Liver (tissue), 3 donors: Measurements from ENCODE around the gene ABLIM2.

Source experiments
- ATF3 ChIP-seq: IDR thresholded peaks from 2 replicates; pipeline ENCODE4 v1.6.1; 2016; ENCODE audit warnings: antibody characterized with exemption
- CTCF ChIP-seq: fragments of 150-350 bp; IDR thresholded peaks from 2 replicates; pipeline ENCODE4 v1.5.1; 2017; ENCODE audit warnings: improper control_type of control experiment, low read depth, low read length; ENCODE audit not compliant: missing input control
- EGR1 ChIP-seq, 2 donors: IDR thresholded peaks; 2 replicates each; pipeline ENCODE4 v1.6.1; 2016 to 2018; ENCODE audit warnings: antibody characterized with exemption in 2 of 2, low read depth in 2 of 2
- GABPA ChIP-seq, 2 donors: IDR thresholded peaks in 1 of 2; conservative IDR thresholded peaks in 1 of 2; 2 replicates each; pipeline ENCODE4 v1.6.1; 2016; ENCODE audit warnings: antibody characterized with exemption in 2 of 2, mild to moderate bottlenecking in 1 of 2, moderate library complexity in 1 of 2
- HNF4G ChIP-seq: IDR thresholded peaks from 2 replicates; pipeline ENCODE4 v1.6.1; 2016; ENCODE audit warnings: antibody characterized with exemption
- JUND ChIP-seq, 2 donors: IDR thresholded peaks; 2 replicates each; pipeline ENCODE4 v1.6.1; 2016; ENCODE audit warnings: antibody characterized with exemption in 2 of 2
- RAD21 ChIP-seq, 2 donors: IDR thresholded peaks; 2 replicates each; pipeline ENCODE4 v1.6.1; 2016; ENCODE audit warnings: antibody characterized with exemption in 2 of 2, mild to moderate bottlenecking in 2 of 2
- RXRA ChIP-seq, 2 donors: IDR thresholded peaks; 2 replicates each; pipeline ENCODE4 v1.6.1; 2017 to 2018; ENCODE audit warnings: antibody characterized with exemption in 2 of 2, mild to moderate bottlenecking in 1 of 2
- SP1 ChIP-seq: IDR thresholded peaks from 2 replicates; pipeline ENCODE4 v1.6.1; 2018; ENCODE audit warnings: antibody characterized with exemption, mild to moderate bottlenecking
- TAF1 ChIP-seq: conservative IDR thresholded peaks from 2 replicates; pipeline ENCODE4 v1.6.1; 2016; ENCODE audit warnings: antibody characterized with exemption, mild to moderate bottlenecking
- YY1 ChIP-seq: IDR thresholded peaks from 2 replicates; pipeline ENCODE4 v1.6.1; 2016; ENCODE audit warnings: antibody characterized with exemption, mild to moderate bottlenecking
- TF ChIP-seq, protein P1 (sequence below): IDR thresholded peaks from 2 replicates; pipeline ENCODE4 v1.6.1; 2016; ENCODE audit warnings: antibody characterized with exemption, mild to moderate bottlenecking
- TF ChIP-seq, protein P2 (sequence below): IDR thresholded peaks from 2 replicates; pipeline ENCODE4 v1.6.1; 2016; ENCODE audit warnings: antibody characterized with exemption
- TF ChIP-seq, protein P3 (sequence below): IDR thresholded peaks from 2 replicates; pipeline ENCODE4 v1.6.1; 2016; ENCODE audit warnings: antibody characterized with exemption
- donor health status: healthy.
- donor health status: healthy.

DNA sequence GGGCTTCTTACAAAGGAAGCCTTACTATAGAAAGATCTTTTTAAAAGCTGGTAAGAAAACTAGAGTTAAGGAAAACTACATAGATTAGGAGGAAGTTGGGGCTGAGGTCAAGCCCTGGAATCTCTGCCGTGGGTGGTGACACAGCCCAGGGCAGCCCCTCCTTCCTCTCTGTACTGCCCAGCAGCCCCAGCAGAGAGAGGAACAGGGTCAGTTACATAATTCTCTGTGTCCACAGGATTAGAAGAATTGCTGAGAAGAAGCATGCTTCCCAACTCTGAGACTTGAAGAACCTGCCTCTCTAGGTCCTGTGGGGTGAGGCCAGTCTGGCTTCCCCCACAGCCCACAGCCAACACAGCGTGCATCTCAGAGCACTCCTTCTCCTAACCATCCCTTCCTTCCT is 9.2 kb upstream of the ABLIM2 start:
- TF ChIP-seq CTCF (no peak), HNF4G (no peak), ATF3 (no peak), EGR1 (IDR thresholded peaks at IDR 0.05; ENCODE audit: low read depth in 2 of 2) (no peak), SP1 (peak; percentile 24), RAD21 (IDR thresholded peaks at IDR 0.05) (no peak), TAF1 (no peak), JUND (IDR thresholded peaks at IDR 0.05) (no peak), GABPA (IDR thresholded peaks at IDR 0.05 in 1 of 2, conservative IDR thresholded peaks at IDR 0.05 in 1 of 2) (no peak), RXRA (IDR thresholded peaks at IDR 0.05) (peak in 1 of 2 donors; percentile 8), YY1 (no peak)
- TF ChIP-seq, protein P1, sequence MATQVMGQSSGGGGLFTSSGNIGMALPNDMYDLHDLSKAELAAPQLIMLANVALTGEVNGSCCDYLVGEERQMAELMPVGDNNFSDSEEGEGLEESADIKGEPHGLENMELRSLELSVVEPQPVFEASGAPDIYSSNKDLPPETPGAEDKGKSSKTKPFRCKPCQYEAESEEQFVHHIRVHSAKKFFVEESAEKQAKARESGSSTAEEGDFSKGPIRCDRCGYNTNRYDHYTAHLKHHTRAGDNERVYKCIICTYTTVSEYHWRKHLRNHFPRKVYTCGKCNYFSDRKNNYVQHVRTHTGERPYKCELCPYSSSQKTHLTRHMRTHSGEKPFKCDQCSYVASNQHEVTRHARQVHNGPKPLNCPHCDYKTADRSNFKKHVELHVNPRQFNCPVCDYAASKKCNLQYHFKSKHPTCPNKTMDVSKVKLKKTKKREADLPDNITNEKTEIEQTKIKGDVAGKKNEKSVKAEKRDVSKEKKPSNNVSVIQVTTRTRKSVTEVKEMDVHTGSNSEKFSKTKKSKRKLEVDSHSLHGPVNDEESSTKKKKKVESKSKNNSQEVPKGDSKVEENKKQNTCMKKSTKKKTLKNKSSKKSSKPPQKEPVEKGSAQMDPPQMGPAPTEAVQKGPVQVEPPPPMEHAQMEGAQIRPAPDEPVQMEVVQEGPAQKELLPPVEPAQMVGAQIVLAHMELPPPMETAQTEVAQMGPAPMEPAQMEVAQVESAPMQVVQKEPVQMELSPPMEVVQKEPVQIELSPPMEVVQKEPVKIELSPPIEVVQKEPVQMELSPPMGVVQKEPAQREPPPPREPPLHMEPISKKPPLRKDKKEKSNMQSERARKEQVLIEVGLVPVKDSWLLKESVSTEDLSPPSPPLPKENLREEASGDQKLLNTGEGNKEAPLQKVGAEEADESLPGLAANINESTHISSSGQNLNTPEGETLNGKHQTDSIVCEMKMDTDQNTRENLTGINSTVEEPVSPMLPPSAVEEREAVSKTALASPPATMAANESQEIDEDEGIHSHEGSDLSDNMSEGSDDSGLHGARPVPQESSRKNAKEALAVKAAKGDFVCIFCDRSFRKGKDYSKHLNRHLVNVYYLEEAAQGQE: no peak
- TF ChIP-seq, protein P2, sequence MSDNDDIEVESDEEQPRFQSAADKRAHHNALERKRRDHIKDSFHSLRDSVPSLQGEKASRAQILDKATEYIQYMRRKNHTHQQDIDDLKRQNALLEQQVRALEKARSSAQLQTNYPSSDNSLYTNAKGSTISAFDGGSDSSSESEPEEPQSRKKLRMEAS: no peak
- TF ChIP-seq, protein P3, sequence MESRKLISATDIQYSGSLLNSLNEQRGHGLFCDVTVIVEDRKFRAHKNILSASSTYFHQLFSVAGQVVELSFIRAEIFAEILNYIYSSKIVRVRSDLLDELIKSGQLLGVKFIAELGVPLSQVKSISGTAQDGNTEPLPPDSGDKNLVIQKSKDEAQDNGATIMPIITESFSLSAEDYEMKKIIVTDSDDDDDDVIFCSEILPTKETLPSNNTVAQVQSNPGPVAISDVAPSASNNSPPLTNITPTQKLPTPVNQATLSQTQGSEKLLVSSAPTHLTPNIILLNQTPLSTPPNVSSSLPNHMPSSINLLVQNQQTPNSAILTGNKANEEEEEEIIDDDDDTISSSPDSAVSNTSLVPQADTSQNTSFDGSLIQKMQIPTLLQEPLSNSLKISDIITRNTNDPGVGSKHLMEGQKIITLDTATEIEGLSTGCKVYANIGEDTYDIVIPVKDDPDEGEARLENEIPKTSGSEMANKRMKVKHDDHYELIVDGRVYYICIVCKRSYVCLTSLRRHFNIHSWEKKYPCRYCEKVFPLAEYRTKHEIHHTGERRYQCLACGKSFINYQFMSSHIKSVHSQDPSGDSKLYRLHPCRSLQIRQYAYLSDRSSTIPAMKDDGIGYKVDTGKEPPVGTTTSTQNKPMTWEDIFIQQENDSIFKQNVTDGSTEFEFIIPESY: no peak
